K562 (cell line): ENCODE data around the gene CLIP1. TPM values are rescaled to one million over a fixed set of nuclear protein-coding genes. Genes with fewer than 3 reads are reported as not detected.
A peak's percentile ranks its signal among the peaks of the same experiment; 100 is the strongest.

Experiments
- ESRRA ChIP-seq: fragments of 450-650 bp; IDR thresholded peaks from 2 replicates; pipeline ENCODE4 v1.6.1; 2014; ENCODE audit warnings: low read depth, mild to moderate bottlenecking, moderate library complexity, borderline replicate concordance
- FOXK1 ChIP-seq: sonication (generic); formaldehyde crosslinking; IDR thresholded peaks from 2 replicates; pipeline ENCODE4 v1.8.0; 2022; ENCODE audit warnings: missing genetic modification reagents, mild to moderate bottlenecking, borderline replicate concordance
- HCFC1 ChIP-seq: IDR thresholded peaks from 2 replicates; pipeline ENCODE4 v1.6.1; 2012; ENCODE audit warnings: low read depth, low read length, improper control_type of control experiment
- RBFOX2 ChIP-seq: fragments of 200-400 bp; formaldehyde crosslinking; IDR thresholded peaks from 2 replicates; pipeline ENCODE4 v1.6.1; 2017; ENCODE audit warnings: low read depth, mild to moderate bottlenecking, low read length, moderate library complexity
- RCOR1 ChIP-seq, 2 experiments: IDR thresholded peaks; 2 replicates each; pipeline ENCODE4 v1.6.1; 2012; ENCODE audit warnings: low read depth in 2 of 2, low read length in 2 of 2, borderline replicate concordance in 1 of 2, improper control_type of control experiment in 1 of 2
- SAFB2 ChIP-seq: fragments of 200-400 bp; formaldehyde crosslinking; IDR thresholded peaks from 2 replicates; pipeline ENCODE4 v1.6.1; 2018; ENCODE audit warnings: borderline replicate concordance, low read length, low read depth, moderate library complexity; ENCODE audit not compliant: severe bottlenecking
- SNAPC5 ChIP-seq: fragments of 250-450 bp; sonication (Bioruptor Pico); IDR thresholded peaks from 2 replicates; pipeline ENCODE4 v1.8.0; 2021; ENCODE audit warnings: moderate library complexity, mild to moderate bottlenecking, inconsistent platforms
- ZBTB17 ChIP-seq: fragments of 450-650 bp; formaldehyde crosslinking; IDR thresholded peaks from 2 replicates; pipeline ENCODE4 v1.4.0; 2020; ENCODE audit warnings: mild to moderate bottlenecking
- ZFP30 ChIP-seq: fragments of 250-450 bp; sonication (Bioruptor Pico); IDR thresholded peaks from 2 replicates; pipeline ENCODE4 v1.8.0; 2022; ENCODE audit warnings: moderate library complexity, mild to moderate bottlenecking, inconsistent platforms, borderline replicate concordance
- ZNF57 ChIP-seq: fragments of 450-650 bp; formaldehyde crosslinking; IDR thresholded peaks from 2 replicates; pipeline ENCODE4 v1.4.0; 2020; ENCODE audit warnings: mild to moderate bottlenecking, moderate library complexity
- polyA plus RNA-seq, 8 experiments: library from polyadenylated mRNA; depleted of rRNA in 4 of 8; stranded (reverse) in 5 of 8; unstranded in 3 of 8; fragments of >200 nt; fragmentation: Nextera tagmentation in 2 of 8; fragmentation: Illumina TruSeq in 1 of 8; extraction: Ambion mirVana in 2 of 8; extraction: Trizol in 1 of 8; gene quantifications; 2 replicates each; pipeline versions ENCODE4 v1.2.1 to v1.2.3, GENCODE V29; 2011 to 2014; ENCODE audit warnings: inconsistent platforms in 1 of 8, missing spikeins in 1 of 8
- total RNA-seq, 7 experiments: library from RNA; depleted of rRNA in 6 of 7; stranded (reverse); fragments of >200 nt in 6 of 7; fragmentation: Illumina TruSeq in 2 of 7; extraction: Trizol in 2 of 7; gene quantifications; 2 replicates each; pipeline versions ENCODE4 v1.2.1 to v1.2.3, GENCODE V29; 2011 to 2021; ENCODE audit warnings: low replicate concordance in 1 of 7
- TF ChIP-seq, protein P1 (sequence below): fragments of 200-600 bp; sonication (generic); IDR thresholded peaks from one replicate; pipeline ENCODE4 v1.6.1; 2012; ENCODE audit warnings: mild to moderate bottlenecking, low read depth, low read length, inconsistent platforms
- TF ChIP-seq, protein P2 (sequence below), 2 experiments: fragments of 450-650 bp in 1 of 2; IDR thresholded peaks; 2 replicates each; pipeline ENCODE4 v1.6.1; 2011 to 2017; ENCODE audit warnings: low read depth in 2 of 2, antibody characterized with exemption in 1 of 2, borderline replicate concordance in 1 of 2, low read length in 1 of 2, mild to moderate bottlenecking in 1 of 2, mixed read lengths in 1 of 2; ENCODE audit not compliant: control insufficient read depth in 1 of 2

Gene CLIP1
- total and polyA plus RNA-seq, 9 of the 15 experiments (the other 6 are each of a cell fraction or from before 2014, with no cell fraction given) = 5.8 to 33.9 (median 27.6) TPM

DNA sequence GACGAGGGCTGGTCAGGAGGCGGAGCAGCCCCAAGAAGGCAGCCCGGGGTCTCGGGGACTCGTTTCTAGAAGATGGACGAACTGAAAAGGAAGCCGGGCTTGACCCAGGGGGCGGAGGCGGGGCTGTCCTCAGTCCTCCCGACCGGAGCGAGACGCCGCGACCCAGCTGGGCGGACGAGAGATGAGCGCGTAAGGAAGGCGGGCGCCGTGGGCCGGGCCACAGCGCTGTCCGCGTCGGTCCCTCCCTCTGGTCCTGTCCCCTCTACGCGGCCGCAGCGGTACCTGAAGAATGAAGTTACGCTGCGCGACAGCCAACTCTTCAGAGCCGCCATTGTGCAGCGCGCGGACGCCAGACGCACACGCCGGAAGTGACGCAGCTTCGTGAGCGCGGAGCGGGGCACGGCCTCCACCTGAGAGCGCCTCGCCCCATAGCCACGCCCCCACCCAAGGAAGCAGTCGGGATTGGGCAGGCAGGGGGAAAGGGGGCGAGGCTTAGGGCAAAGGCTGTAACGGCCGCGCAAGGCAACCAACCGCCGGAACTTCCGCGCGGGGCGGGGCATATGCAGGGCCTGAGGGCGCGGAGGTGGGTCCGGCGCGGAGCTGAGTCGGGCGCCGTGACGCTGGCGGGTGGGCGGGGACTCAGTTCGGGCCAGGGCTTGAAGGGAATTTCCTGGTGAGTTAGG, 196.6 kb downstream of the CLIP1 start, which contains the start of gene DIABLO (continued):
- TF ChIP-seq, protein P1, sequence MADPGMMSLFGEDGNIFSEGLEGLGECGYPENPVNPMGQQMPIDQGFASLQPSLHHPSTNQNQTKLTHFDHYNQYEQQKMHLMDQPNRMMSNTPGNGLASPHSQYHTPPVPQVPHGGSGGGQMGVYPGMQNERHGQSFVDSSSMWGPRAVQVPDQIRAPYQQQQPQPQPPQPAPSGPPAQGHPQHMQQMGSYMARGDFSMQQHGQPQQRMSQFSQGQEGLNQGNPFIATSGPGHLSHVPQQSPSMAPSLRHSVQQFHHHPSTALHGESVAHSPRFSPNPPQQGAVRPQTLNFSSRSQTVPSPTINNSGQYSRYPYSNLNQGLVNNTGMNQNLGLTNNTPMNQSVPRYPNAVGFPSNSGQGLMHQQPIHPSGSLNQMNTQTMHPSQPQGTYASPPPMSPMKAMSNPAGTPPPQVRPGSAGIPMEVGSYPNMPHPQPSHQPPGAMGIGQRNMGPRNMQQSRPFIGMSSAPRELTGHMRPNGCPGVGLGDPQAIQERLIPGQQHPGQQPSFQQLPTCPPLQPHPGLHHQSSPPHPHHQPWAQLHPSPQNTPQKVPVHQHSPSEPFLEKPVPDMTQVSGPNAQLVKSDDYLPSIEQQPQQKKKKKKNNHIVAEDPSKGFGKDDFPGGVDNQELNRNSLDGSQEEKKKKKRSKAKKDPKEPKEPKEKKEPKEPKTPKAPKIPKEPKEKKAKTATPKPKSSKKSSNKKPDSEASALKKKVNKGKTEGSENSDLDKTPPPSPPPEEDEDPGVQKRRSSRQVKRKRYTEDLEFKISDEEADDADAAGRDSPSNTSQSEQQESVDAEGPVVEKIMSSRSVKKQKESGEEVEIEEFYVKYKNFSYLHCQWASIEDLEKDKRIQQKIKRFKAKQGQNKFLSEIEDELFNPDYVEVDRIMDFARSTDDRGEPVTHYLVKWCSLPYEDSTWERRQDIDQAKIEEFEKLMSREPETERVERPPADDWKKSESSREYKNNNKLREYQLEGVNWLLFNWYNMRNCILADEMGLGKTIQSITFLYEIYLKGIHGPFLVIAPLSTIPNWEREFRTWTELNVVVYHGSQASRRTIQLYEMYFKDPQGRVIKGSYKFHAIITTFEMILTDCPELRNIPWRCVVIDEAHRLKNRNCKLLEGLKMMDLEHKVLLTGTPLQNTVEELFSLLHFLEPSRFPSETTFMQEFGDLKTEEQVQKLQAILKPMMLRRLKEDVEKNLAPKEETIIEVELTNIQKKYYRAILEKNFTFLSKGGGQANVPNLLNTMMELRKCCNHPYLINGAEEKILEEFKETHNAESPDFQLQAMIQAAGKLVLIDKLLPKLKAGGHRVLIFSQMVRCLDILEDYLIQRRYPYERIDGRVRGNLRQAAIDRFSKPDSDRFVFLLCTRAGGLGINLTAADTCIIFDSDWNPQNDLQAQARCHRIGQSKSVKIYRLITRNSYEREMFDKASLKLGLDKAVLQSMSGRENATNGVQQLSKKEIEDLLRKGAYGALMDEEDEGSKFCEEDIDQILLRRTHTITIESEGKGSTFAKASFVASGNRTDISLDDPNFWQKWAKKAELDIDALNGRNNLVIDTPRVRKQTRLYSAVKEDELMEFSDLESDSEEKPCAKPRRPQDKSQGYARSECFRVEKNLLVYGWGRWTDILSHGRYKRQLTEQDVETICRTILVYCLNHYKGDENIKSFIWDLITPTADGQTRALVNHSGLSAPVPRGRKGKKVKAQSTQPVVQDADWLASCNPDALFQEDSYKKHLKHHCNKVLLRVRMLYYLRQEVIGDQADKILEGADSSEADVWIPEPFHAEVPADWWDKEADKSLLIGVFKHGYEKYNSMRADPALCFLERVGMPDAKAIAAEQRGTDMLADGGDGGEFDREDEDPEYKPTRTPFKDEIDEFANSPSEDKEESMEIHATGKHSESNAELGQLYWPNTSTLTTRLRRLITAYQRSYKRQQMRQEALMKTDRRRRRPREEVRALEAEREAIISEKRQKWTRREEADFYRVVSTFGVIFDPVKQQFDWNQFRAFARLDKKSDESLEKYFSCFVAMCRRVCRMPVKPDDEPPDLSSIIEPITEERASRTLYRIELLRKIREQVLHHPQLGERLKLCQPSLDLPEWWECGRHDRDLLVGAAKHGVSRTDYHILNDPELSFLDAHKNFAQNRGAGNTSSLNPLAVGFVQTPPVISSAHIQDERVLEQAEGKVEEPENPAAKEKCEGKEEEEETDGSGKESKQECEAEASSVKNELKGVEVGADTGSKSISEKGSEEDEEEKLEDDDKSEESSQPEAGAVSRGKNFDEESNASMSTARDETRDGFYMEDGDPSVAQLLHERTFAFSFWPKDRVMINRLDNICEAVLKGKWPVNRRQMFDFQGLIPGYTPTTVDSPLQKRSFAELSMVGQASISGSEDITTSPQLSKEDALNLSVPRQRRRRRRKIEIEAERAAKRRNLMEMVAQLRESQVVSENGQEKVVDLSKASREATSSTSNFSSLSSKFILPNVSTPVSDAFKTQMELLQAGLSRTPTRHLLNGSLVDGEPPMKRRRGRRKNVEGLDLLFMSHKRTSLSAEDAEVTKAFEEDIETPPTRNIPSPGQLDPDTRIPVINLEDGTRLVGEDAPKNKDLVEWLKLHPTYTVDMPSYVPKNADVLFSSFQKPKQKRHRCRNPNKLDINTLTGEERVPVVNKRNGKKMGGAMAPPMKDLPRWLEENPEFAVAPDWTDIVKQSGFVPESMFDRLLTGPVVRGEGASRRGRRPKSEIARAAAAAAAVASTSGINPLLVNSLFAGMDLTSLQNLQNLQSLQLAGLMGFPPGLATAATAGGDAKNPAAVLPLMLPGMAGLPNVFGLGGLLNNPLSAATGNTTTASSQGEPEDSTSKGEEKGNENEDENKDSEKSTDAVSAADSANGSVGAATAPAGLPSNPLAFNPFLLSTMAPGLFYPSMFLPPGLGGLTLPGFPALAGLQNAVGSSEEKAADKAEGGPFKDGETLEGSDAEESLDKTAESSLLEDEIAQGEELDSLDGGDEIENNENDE = no peak
- TF ChIP-seq SAFB2 = no peak
- TF ChIP-seq ZFP30 (CRISPR knock-in tag) = no peak
- TF ChIP-seq ZBTB17 (CRISPR knock-in tag) = peak; percentile 50; the same call in 1 of the 2 replicates
- TF ChIP-seq HCFC1 = peak; percentile 79
- TF ChIP-seq SNAPC5 (CRISPR knock-in tag) = no peak
- TF ChIP-seq ZNF57 (CRISPR knock-in tag) = no peak
- no peak for TF ChIP-seq FOXK1 (CRISPR knock-in tag)
- TF ChIP-seq, protein P2, sequence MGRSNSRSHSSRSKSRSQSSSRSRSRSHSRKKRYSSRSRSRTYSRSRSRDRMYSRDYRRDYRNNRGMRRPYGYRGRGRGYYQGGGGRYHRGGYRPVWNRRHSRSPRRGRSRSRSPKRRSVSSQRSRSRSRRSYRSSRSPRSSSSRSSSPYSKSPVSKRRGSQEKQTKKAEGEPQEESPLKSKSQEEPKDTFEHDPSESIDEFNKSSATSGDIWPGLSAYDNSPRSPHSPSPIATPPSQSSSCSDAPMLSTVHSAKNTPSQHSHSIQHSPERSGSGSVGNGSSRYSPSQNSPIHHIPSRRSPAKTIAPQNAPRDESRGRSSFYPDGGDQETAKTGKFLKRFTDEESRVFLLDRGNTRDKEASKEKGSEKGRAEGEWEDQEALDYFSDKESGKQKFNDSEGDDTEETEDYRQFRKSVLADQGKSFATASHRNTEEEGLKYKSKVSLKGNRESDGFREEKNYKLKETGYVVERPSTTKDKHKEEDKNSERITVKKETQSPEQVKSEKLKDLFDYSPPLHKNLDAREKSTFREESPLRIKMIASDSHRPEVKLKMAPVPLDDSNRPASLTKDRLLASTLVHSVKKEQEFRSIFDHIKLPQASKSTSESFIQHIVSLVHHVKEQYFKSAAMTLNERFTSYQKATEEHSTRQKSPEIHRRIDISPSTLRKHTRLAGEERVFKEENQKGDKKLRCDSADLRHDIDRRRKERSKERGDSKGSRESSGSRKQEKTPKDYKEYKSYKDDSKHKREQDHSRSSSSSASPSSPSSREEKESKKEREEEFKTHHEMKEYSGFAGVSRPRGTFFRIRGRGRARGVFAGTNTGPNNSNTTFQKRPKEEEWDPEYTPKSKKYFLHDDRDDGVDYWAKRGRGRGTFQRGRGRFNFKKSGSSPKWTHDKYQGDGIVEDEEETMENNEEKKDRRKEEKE (IDR thresholded peaks at IDR 0.05; ENCODE audit: borderline replicate concordance in 1 of 2, control insufficient read depth in 1 of 2, low read depth in 2 of 2, low read length in 1 of 2) = no peak
- 0 out of 4 replicates have a peak, but pooled peaks of 1 of the 2 experiments have one; percentile 6 for TF ChIP-seq RCOR1 (IDR thresholded peaks at IDR 0.05; ENCODE audit: borderline replicate concordance in 1 of 2, low read depth in 2 of 2, low read length in 2 of 2)
- TF ChIP-seq RBFOX2 = peak; percentile 98
- peak; percentile 46; the same call in 1 of the 2 replicates for TF ChIP-seq ESRRA
